GM13977 (cell line): ENCODE measurements around the gene ME1.
"Not testable (repeated sequence)": the region's sequence is repeated elsewhere in the genome, so short reads cannot be mapped to it uniquely, and the experiment has no call there.

Source experiments
- DNase-seq: peaks from one replicate; pipeline ENCODE4 v3.0.0; 2012; ENCODE audit warnings: low spot score
- in situ Hi-C: fragments of 300-500 bp; cut with MboI; formaldehyde crosslinking; loops from one replicate; pipeline ENCODE4 v1.12.0; 2022; ENCODE audit warnings: low sequenced_read_pairs, low pct_unique_long_range_greater_than_20kb, mixed read lengths, inconsistent platforms; ENCODE audit not compliant: unreplicated experiment
- TF ChIP-seq, protein P1 (sequence below): IDR thresholded peaks from 2 replicates; pipeline ENCODE4 v1.5.1; 2012; ENCODE audit warnings: mild to moderate bottlenecking, control low read depth; ENCODE audit not compliant: insufficient read depth; ENCODE audit errors: extremely low read depth, missing control alignments

The ME1 gene

DNA sequence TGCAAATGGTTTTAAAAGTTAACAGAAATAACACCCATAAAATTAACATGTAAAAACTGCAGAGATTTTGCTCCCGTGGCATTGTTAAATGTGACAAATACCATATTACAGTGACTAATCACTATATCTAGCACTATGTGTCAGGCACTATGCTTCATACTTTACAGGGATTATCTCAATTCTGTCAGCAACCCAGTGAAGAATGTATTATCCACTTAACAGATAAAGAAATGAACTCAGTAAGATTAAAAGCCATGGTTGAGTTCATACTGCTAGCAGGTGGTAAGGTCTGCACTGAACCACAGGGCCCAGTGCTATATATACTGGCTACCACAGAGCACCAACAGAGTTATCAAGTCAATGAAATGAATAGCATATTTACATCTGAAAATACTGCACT is 172.3 kb downstream of the ME1 start:
- no peak for DNase-seq
- in situ Hi-C loops, result no loop called here
- TF ChIP-seq, protein P1, sequence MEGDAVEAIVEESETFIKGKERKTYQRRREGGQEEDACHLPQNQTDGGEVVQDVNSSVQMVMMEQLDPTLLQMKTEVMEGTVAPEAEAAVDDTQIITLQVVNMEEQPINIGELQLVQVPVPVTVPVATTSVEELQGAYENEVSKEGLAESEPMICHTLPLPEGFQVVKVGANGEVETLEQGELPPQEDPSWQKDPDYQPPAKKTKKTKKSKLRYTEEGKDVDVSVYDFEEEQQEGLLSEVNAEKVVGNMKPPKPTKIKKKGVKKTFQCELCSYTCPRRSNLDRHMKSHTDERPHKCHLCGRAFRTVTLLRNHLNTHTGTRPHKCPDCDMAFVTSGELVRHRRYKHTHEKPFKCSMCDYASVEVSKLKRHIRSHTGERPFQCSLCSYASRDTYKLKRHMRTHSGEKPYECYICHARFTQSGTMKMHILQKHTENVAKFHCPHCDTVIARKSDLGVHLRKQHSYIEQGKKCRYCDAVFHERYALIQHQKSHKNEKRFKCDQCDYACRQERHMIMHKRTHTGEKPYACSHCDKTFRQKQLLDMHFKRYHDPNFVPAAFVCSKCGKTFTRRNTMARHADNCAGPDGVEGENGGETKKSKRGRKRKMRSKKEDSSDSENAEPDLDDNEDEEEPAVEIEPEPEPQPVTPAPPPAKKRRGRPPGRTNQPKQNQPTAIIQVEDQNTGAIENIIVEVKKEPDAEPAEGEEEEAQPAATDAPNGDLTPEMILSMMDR, result no peak

GRCh38 chr6:83257791-83258190 is 173.1 kb downstream of the ME1 start:
- in situ Hi-C loops, result no loop called here
- TF ChIP-seq, protein P1, result no peak
- DNase-seq, result no peak

DNA sequence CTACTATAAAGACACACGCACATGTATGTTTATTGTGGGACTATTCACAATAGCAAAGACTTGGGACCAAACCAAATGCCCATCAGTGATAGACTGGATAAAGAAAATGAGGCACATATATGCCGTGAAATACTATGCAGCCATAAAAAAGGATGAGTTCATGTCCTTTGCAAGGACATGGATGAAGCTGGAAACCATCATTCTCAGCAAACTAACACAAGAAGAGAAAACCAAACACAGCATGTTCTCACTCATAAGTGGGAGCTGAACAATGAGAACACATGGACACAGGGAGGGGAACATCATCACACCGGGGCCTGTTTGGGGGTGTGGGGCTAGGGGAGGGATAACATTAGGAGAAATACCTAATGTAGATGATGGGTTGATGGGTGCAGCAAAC is 174.1 kb downstream of the ME1 start:
- DNase-seq, in situ Hi-C loops: not testable (repeated sequence)

GRCh38 chr6:83252719-83253118 is 178.1 kb downstream of the ME1 start:
- no peak for DNase-seq
- TF ChIP-seq, protein P1, result no peak
- in situ Hi-C loops, result no loop called here

DNA sequence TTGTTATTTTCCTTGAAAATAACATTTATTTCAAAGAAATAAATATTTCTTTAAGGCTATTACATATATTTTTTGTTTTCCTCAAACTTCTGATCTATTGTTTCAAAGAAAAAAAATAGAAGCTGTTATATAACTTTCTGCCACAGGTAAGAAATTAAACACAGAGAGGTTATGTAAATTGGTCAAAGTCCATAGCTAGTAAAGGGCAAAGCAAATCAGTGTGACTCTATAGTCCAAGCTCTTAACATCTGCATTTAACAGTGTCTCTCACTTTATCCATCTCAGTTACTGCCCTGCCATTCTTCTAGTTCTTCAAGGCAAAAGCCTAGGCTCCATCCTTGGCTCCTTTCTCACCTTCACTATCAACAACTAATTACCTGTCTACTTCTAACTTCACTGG is 180.6 kb downstream of the ME1 start:
- TF ChIP-seq, protein P1, result no peak
- no peak for DNase-seq
- in situ Hi-C loops, result no loop called here

DNA sequence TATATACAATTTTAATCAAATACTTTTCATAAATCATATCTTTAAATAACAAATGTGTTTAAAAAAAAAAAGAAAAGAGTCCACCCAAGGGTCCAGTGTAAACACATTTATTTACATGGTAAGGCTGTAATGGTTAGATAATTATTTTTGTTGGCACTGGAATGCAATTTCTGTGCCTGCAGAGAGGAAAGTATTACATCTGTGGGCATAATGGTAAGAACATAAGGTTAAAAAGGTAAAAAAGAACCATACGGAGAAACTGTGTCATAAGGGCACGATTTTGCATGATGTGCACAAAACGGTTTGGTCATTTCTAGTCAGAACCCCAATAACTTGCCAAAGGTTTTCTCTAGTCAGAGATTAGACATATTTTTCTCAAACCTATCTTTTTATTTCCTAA is 183.4 kb downstream of the ME1 start:
- in situ Hi-C loops, result no loop called here
- TF ChIP-seq, protein P1, result no peak
- no peak for DNase-seq

- DNase-seq, result no peak
- in situ Hi-C loops, result loop anchor here (10.0 kb wide), 1 partner anchor 284 kb away; the partner anchor contains the start of gene PRSS35
- TF ChIP-seq, protein P1, result no peak
Observed at GRCh38 chr6:83231146-83231545, 199.7 kb downstream of the ME1 start.
